Hematopoietic multipotent progenitor cell treated with erythropoietin and hydrocortisone succinate and interleukin-3 and kit ligand, for 8 days (in vitro differentiated cells): ENCODE data around the gene PPP1R13B.
"Not testable (repeated sequence)": the region's sequence is repeated elsewhere in the genome, so short reads cannot be mapped to it uniquely, and the experiment has no call there.

Experiments
- DNase-seq: peaks from one replicate; pipeline ENCODE4 v3.0.0-alpha.2; 2015

The PPP1R13B gene

DNA sequence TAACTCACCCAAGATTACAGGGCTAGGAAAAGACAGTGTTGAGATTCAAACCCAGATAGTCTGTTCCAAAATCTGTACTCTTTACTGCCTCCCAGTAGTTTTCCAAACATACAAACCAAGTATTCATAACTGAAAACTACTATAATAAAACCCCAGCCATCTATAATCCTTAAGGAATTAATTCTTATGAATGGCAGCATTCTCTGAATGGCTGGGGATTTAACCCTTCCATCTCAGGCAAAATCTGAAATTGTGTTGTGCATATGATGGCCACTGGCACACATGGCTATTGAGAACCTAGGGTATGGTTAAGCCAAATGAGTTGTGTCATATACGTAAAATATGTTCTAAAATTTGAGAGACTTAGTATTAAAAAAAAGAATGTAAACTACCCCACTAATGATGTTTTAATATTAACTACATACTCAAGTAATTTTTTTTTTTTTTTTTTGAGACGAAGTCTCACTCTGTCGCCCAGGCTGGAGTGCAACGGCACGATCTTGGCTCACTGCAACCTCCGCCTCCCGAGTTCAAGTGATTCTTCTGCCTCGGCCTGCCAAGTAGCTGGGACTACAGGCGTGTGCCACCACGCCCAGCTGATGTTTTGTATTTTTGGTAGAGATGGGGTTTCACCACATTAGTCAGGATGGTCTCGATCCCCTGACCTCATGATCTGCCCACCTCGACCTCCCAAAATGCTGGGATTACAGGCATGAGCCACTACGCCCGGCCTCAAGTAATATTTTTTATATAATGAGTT, 16.7 kb downstream of the PPP1R13B start:
- no peak for DNase-seq

DNA sequence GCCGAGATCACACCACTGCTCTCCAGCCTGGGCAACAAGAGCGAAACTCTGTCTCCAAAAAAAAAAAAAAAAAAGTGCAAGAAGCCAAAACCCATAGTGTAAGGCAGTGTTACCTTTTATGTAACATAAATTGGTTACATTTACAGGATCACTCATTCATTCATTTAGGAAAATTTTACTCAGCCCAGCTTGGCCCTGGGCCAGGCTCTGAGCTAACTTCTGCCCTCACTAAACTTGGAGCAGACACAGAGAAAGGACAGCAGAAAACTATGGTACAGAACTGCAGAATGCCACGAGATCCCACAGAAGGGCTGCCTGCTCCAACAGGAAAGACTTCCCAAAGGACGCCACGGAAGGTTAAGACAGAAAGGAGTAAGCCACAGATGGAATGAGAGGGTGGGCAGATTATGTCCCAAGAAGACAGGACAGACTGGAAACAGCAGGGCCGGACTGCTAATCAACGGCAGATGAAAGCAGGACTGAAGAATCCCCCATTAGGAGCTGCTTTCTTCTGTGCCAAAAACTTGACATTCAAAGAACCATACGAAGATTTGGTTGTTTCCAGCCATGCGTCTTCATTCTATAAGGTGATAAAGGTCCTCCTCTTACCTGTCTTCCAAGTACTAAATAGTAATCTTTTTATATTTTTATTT, 18.9 kb downstream of the PPP1R13B start:
- DNase-seq = no peak

DNA sequence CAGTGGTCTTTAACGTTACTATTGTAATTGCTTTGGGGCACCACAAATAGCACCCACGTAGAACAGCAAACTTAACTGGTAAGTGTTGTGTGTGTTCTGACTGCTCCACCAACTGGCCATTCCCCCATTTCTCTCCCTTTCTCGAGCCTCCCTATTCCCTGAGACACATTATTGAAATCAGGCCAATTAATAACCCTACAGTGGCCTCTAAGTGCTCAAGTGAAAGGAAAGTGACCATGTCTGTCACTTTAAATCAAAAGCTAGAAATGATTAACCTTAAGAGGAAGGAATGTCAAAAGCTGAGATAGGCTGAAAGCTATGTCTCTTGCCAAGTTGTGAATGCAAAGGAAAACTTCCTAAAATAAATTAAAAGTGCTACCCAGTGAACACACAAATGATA, 22.3 kb downstream of the PPP1R13B start:
- DNase-seq = no peak

DNA sequence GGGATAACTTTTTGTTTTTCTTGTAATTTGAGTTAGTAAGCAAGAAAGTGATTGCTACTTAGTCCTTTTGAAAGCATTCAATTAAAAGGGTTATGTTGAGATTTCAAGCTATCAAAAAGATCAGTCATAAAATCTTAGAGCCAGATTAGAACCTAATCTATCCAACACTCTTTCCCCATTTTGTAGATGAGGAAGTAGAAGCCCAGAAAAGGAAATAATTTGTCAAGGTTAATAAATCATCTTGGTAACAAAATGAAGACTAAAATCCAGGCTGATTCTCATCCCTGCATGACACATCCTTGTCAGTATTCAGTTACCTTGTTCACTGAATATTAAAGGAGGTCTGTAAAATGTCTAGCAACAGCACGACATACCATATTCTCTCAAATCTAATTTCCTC, 26.5 kb downstream of the PPP1R13B start:
- DNase-seq = no peak

DNA sequence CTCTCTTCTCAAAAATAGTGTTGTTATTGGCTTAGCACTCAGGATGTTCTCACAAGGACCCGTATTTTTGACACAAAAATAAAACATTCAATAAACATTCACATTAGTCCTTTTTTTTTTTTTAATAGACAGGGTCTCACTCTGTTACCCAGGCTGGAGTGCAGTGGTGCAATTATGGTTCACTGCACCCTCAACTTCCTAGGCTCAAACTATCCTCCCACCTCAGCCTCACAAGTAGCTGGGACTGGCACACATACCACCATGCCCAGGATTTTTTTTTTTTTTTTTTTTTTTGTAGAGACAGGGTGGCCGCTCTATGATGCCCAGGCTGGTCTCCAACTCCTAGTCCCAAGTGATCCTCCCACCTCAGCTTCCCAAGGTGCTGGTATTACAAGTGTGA, 27.0 kb downstream of the PPP1R13B start:
- DNase-seq = no peak

DNA sequence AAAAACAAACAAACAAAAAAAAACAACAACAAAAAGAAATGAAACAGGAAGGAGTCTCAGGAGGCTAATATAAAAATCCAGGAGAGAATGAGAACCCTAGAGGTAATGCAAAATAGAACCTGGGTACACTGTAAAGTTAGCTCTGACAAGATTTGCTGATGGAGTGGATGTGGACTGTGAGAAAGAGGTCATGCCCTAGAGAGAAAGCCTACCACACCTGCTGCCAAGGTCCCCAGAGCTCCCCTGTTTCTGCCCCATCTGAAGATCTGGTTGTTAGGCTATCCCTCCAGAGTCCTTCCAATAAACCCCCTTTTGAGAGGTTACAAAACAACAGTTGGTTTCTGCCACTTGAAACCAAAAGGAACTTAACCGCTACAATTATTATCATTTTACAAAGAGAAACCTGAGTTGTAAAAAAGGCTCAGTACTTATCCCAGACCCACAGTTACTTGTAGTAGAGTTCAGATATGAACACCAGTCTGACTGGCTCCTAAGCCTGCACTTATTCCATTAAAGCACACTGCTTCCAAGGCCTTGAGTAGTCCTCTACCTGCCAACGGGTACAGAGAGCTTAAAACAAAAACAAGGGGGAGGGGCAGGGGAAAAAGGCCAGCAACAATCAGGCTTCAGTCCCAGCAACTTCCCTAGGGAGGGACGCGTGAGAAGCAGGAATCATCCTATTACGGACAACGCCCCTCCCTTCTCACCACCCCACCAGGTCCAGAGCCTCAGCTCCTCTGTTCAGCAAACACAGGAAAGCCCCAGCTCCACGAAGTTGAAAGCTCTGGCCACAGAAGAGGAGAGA, 27.7 kb downstream of the PPP1R13B start:
- DNase-seq = no peak

DNA sequence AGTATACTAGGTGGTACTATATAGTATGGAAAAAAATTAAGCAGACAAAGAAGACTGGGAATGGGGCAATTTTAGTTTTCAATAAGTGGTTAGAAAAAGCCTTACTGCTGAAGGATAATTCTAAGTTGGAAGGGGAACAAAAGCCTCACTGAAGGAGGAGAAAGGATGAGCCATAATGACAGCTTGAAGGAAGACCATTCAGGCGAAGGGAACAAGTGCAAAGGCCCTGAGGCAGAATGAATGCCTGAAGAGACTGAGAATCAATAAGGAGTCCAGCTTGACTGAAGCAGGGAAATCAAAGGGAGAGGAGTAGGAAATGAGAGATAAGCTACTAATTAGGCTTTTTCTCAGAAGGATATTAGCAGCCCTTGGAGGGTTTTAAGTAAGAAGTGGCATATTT, 28.5 kb downstream of the PPP1R13B start:
- no peak for DNase-seq

DNA sequence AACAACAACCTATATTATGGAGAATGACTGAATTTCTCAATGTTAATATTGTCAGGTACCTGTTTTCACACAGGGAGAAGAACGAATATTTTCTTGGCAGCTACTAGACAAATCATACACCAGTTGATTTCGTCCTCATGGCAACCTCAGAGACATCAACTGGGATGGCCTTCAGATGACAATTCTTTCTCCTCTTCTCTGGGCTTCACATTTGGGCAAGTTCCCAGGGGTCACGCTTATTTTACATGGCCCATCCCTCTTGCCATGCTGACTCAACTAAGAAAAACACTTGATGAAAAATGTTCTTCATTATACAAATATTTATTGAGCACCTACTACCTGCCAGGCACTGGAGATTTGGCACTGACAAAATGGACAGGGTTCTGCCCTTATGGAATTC, 29.0 kb downstream of the PPP1R13B start:
- DNase-seq = no peak

DNA sequence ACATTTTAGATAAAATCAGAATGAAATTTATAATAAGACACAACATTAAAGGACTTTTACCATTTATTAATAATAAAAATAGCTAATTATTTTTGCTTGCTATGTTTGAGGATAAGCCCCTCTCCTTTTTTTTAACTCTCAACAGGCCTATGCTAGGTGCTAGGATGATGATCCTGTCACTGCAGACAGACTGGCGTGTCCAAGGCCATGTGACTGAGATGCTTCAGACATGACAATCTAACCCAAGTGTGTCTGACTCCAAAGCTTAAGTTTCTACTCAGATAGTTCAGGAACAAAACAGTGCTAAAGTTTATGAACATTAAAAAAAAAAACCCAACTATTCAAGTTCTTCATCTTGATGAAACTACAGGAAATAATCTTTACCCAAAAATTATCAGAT, 29.8 kb downstream of the PPP1R13B start:
- no peak for DNase-seq

DNA sequence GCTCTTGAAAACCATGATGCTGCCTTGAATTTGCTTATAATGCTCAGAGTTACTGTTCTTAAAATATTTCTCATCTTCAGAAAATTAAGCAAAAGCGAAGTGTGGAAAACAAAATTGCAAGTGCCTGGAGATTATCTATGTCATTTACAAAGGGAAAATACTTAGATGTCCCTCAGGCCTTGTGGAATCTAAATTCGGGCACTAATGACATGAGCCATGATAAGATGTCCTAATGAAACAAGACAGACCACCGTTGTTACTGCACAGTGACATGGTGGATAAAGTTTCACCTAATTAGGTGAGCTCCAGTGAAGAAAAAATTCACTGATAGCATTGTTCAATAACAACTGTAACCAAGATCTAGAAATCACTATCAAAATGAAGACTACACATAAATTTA, 30.4 kb downstream of the PPP1R13B start:
- DNase-seq = no peak

DNA sequence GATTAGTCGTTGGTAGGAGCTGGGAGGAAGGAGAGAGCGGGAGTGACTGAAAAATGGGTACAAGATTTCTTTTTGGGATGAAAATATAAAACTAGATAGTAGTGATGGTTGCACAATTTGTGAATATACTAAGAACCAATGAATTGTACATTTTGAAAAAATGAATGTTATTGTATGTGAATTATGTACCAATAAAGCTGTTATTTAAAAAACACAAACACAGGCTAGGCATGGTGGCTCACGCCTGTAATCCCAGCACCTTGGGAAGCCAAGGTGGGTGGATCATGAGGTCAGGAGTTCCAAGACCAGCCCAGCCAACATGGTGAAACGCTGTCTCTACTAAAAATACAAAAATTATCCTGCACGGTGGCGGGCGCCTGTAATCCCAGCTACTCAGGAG, 32.1 kb downstream of the PPP1R13B start:
- DNase-seq = no peak

DNA sequence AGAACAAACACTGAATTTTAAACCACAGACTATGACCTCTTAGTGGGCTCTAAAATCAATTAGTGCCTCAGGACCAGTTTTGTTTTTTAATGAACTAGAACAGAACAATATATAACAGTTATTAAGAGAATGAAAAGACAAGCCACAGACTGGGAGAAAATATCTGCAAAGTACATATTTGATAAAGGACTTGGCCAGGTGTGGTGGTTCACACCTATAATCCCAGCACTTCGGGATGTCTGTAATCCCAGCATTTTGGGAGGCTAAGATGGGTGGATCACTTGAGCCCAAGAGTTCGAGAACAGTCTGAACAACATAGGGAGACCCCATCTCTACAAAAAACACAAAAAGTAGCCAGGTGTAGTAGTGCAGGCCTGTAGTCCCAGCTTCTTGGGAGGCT, 36.2 kb downstream of the PPP1R13B start:
- DNase-seq = no peak

DNA sequence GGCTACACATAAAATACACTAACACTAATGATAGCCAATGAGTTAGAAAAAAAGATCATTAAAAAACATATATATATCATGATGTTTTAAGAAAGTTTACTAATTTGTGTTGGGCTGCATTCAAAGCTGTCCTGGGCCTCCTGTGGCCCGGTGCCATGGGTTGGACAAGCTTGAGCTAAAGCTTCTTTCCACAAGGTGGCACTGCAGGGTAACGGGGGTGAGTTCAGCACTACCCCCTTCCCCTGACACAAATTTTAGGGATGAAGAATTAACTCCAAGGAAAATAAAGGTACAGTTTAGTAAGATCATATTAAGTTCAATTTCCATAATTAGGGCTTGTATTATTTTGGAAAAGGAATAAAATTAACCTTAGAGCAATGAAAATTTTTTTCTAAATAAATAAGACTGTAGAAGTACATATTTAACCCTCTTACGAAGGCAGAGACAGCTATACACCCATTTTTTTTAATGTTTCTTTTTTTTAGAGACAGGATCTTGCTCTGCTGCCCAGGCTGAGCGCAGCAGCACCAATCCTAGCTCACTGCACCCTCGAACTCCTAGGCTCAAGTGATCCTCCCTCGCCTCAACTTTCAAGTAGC, 38.9 kb downstream of the PPP1R13B start:
- peak; percentile 79 for DNase-seq

DNA sequence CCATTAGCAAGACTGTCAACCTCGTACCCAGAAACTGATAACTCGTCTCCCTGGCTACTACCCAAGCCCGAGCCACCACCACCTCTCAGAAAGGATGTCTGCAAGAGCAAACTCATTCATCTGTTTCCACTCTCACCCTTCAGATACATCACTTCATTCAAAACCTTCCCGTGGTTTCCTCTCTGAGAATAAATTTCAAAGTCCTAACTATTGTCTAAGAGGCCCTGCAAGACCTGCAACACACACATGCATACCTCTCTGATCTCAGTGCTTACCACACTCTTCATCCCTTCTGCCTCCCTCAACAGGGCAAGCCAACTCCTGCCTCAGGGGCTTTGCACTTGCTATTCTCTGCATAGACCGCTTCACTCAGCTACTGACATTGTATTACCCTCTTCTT, 40.6 kb downstream of the PPP1R13B start:
- no peak for DNase-seq

DNA sequence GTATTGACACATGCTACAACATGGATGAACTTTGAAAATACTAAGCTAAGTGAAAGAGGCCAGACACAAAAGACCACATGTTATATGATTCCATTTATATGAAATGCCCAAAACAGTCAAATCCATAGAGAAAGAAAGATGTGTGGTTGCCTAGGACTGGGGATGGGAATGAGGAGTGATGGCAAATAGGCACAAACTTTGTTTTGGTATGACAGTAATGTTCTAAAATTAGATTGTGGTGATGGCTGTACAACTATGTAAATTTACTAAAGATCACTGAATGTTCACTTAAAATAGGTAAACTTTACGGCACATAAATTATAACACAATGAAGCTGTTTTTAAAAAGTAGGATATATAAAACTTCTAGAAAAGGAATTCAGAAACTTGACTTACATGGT, 41.7 kb downstream of the PPP1R13B start:
- DNase-seq = no peak

DNA sequence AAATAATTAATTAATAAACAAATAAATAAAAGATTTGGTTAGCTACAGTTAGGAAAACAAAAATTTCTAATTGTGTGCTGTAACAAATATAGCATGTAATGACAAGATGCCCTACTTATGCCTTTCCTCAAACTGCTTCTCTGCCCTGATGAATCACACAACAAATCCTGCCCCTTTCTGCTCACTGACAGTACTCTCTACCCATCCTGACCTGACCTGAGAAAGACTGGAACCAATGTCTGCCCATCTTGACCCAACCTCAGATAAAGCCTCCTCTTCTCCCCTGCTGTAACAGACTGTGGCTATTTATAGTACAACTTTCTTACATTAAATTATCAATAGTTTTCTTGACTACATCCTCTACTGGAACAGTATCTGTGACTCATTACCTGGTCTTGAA, 43.7 kb downstream of the PPP1R13B start:
- DNase-seq = no peak

DNA sequence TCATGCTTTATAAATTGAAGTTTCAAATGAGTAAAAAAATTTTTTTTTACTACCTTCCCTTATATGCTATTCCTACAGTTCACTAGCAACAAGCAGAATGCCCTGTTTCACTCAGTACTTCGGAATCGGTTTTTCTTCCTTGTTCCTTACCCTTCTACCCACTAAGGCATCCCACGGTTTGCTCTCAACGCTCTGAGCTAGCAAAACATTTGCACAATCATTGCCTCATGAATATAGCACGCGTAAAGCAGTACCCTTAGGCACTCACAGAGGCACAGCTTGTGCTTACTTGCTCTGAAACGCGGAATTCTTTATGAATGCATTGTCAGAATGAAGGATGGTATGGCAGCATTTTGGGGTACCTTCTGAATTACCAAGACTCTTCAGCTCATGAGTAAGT, 45.0 kb downstream of the PPP1R13B start:
- no peak for DNase-seq

DNA sequence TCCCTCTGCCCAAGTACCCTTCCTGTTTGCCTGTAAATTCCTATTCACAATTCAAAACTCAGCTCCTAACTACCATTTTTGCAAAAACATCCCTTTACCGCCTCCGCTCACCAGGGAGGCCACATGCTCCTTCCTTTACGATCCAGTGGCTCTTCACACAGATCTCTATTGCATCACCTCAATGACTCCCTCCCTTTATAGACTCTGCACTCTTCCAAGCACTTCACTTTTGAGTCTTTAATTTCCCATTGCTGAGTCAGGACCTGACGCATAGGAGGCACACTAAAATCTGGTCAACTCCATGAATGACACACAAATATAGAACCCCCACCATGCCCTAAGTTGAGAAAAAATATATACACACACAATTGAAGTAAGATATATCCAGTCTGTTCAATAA, 45.9 kb downstream of the PPP1R13B start:
- no peak for DNase-seq

DNA sequence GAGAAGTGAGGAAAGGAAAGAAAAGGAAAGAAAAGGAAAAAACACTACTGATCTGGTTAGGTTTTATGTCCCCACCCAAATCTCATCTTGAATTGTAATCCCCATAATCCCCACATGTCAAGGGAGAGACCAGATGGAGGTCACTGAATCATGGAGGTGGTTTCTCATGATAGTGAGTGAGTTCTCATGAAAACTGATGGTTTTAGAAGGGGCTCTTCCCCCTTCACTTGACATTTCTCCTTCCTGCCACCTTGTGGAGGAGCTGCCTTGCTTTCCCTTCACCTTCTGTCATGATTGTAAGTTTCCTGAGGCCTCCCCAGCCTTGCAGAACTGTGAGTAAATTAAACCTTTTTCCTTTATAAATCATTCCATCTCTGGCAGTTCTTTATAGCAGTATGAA, 54.2 kb downstream of the PPP1R13B start:
- DNase-seq = peak; percentile 51

DNA sequence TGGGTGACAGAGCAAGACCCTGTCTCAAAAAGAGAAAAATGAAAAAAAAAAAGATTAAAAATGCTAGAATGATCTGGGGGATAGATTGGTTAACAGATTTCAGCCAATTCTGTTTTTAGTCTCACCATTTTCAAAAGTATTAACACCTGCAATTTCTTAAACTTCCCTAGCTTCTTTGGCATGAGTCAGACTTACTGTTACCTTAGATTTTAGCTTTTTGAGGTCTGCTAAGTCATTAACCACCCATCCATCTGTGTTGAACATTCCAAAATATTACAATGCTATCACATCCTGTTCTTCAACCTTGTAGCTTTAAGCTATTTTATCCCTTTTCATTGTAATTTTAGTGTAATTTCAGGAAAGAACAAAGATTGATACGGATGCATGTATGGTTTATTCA, 59.3 kb downstream of the PPP1R13B start:
- DNase-seq = no peak

DNA sequence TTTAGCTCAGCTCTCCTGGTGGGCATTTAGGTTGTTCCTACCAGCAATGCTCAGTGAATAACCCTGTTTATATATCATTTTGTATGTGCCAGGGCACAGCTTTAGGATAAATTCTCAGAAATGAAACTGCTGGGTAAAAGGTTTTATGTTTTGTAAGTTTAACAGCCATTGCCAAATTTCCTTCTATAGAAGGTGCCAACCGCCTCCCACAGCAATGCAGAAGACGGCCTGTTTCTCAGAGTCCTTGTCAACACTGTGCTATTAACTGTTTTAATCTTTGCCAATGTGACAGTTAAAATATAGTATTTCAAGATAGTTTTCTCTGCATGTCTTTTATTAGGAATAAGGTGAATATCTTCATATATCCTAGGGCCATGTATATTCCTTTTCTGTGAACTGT, 65.0 kb downstream of the PPP1R13B start:
- no peak for DNase-seq

DNA sequence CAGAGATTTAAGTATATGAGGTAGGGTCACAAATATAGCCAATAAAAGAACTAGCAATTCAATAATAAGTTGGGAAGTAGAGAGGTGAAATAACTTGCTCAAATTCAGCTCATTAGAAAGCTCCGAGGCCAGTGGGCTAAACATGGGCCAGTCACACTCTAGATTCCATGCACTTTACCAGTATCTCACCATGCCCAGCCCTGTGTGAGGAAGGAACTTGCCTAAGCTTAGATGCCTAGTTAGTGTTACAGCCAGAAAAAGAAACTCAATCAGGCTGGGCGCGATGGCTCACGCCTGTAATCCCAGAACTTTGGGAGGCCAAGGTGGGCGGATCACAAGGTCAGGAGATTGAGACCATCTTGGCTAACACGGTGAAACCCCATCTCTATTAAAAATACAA, 71.1 kb downstream of the PPP1R13B start:
- DNase-seq = not testable (repeated sequence)

DNA sequence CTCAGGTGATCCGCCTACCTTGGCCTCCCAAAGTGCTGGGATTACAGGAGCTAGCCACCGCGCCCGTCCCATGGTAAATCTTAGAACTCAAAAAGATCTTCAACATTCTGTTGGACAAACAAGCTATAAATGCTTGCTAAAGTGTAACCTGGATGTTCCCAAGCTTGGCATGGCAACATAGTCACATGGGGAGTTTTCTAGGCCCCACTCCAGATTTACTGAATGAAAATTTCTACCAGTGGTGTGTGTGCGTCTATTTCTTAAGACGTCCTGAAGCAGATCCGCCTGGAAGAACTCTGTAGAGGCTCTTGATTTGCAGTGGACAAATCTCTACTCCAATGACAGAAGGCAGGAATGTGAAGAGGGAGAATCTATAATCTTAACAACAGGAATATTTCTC, 71.9 kb downstream of the PPP1R13B start:
- no peak for DNase-seq

DNA sequence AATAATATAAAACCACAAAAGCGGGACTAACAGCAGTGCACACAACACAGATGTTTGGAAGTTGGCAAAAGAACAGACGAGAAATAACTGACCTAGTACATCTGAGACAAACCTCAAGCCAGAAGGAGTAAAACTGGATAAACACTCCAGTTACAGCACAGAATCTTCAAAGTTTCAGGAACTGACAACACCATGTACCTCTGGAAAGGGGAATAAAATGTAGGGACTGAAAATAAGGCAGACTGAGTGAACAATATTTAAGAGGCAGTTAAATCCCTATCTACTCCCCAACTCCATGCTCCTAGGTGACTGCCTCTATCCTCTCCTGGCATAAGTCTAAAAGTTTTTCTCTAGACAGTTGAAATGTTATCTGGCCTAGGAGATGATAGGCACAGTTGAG, 73.9 kb downstream of the PPP1R13B start:
- DNase-seq = no peak
